ENCODE data around the gene CASP4.
"Not testable (repeated sequence)": the region's sequence is repeated elsewhere in the genome, so short reads cannot be mapped to it uniquely, and the experiment has no call there.

The CASP4 gene

DNA sequence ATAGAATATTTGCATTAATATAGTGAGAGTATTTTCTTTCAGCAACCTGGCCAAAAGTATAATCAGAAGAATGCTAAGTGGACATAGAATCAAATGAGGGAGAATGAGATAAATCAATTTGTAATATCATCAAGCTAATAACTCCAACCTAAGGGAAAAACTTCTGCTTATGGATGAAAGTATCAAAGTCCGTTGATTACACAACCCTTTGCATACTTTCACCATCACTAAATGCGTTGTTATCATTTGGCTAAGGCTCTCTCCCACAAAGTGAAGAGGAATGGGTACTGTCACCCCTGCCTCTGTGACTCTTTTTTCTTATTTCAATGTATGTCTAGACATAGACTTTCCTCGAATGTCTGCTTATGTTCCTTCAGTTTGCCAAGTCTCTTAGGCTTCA lies 16.4 kb upstream of the CASP4 start:
- Histone ChIP-seq H3K27ac (ENCODE audit: low read length) (no peak overlapping the region), H3K36me3 (ENCODE audit: insufficient read depth, low read depth, low read length) (no peaks in the 10 kb centered on the region), H3K9ac (ENCODE audit: low read depth, low read length) (no peak overlapping the region), H3K4me3 (ENCODE audit: low read length) (no peak overlapping the region), H3K27me3 (ENCODE audit: insufficient read depth, low read length) (no peaks in the 10 kb centered on the region), H3K9me3 (ENCODE audit: insufficient read depth, low read depth, low read length) (no peaks in the 10 kb centered on the region), H3K4me1 (ENCODE audit: insufficient read depth, low read length) (no peaks in the 10 kb centered on the region)

DNA sequence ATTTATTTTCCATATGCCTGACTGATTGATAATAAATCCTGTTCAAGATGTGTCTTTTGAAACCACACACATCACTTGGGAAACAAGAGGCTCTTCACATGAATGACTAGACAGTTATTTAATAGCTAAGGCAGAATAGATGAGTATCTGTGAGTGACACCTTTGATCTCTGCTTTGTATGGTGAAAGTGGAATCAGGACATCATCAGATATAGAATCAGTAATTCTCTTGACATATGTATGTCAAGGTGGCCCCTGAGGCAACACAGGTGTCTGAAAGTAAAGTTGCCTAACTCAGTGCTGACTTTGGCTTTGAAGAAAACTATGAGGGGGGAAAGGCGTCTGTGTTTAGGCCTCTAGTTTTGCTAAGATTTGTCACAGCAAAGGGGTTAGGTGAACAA lies 11.5 kb upstream of the CASP4 start:
- H3K9me3 ChIP-seq (ENCODE audit: insufficient read depth, low read depth, low read length), result no peaks in the 10 kb centered on the region
- H3K9ac ChIP-seq (ENCODE audit: low read depth, low read length), result no peak overlapping the region
- H3K4me3 ChIP-seq (ENCODE audit: low read length), result no peak overlapping the region
- H3K27me3 ChIP-seq (ENCODE audit: insufficient read depth, low read length), result no peaks in the 10 kb centered on the region
- H3K4me1 ChIP-seq (ENCODE audit: insufficient read depth, low read length), result no peaks in the 10 kb centered on the region
- no peak overlapping the region for H3K27ac ChIP-seq (ENCODE audit: low read length)
- no peaks in the 10 kb centered on the region for H3K36me3 ChIP-seq (ENCODE audit: insufficient read depth, low read depth, low read length)

DNA sequence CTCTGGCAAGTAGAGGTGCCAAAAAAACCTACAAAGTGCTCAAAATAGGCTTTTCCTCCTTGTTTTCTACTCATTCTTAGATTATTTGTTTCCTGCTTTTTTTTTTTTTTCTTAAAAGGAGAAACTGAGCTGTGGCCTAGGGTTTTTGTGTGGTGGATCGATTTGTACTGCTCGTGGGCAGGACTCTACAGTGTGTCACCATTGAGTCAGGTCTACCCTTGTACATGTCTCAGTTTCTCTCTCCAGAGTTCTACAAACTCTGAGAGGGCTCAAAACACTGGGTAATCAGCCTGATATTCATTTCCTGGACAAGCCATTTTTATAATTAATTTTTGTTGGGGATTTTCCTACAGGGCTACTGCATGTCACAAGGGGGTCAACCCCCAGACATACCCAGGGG lies 5.2 kb upstream of the CASP4 start:
- Histone ChIP-seq H3K27ac (ENCODE audit: low read length) (no peak overlapping the region), H3K27me3 (ENCODE audit: insufficient read depth, low read length) (no peaks in the 10 kb centered on the region), H3K4me1 (ENCODE audit: insufficient read depth, low read length) (no peaks in the 10 kb centered on the region; the same call in 1 of the 2 replicates), H3K9me3 (ENCODE audit: insufficient read depth, low read depth, low read length) (peaks cover 15% of the 10 kb centered on the region), H3K9ac (ENCODE audit: low read depth, low read length) (no peak overlapping the region), H3K36me3 (ENCODE audit: insufficient read depth, low read depth, low read length) (no peaks in the 10 kb centered on the region), H3K4me3 (ENCODE audit: low read length) (no peak overlapping the region)

DNA sequence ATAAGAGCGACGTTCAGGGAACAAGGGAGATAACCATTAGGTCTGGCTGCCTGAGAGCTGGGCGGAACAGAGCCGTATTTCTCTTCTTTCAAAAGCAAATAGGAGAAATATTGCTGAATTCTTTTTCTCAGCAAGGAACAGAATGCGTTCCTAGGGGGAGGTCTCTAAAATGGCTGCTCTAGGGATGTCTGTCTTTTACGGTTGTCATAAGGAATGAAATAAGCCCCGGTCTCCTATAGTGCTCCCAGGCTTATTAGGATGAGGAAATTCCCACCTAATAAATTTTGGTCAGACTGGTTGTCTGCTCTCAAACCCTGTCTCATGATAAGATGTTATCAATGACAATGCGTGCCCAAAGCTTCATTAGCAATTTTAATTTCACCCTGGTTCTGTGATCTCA lies 4.5 kb upstream of the CASP4 start:
- H3K9me3 ChIP-seq (ENCODE audit: insufficient read depth, low read depth, low read length), result peaks cover 15% of the 10 kb centered on the region
- H3K4me3 ChIP-seq (ENCODE audit: low read length); H3K9ac ChIP-seq (ENCODE audit: low read depth, low read length); H3K27ac ChIP-seq (ENCODE audit: low read length); H3K27me3 ChIP-seq (ENCODE audit: insufficient read depth, low read length); H3K36me3 ChIP-seq (ENCODE audit: insufficient read depth, low read depth, low read length); H3K4me1 ChIP-seq (ENCODE audit: insufficient read depth, low read length): not testable (repeated sequence)

DNA sequence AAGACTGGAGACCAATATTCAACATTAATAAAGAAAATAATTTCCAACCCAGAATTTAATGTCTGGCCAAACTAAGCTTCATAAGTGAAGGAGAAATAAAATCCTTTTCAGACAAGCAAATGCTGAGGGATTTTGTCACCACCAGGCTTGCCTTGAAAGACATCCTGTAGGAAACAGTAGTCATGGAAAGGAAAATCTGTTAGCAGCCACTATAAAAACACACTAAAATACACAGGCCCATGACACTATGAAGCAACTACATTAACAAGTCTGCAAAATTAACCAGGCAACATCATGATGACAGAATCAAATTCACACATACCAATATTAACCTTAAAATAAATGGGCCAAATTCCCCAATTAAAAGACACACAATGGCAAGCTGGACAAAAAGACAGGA lies 2.4 kb upstream of the CASP4 start:
- Histone ChIP-seq H3K4me1 (ENCODE audit: insufficient read depth, low read length) (no peaks in the 10 kb centered on the region; the same call in 1 of the 2 replicates), H3K4me3 (ENCODE audit: low read length) (no peak overlapping the region), H3K9me3 (ENCODE audit: insufficient read depth, low read depth, low read length) (peaks cover 15% of the 10 kb centered on the region), H3K36me3 (ENCODE audit: insufficient read depth, low read depth, low read length) (no peaks in the 10 kb centered on the region), H3K27ac (ENCODE audit: low read length) (no peak overlapping the region), H3K27me3 (ENCODE audit: insufficient read depth, low read length) (no peaks in the 10 kb centered on the region), H3K9ac (ENCODE audit: low read depth, low read length) (no peak overlapping the region)

DNA sequence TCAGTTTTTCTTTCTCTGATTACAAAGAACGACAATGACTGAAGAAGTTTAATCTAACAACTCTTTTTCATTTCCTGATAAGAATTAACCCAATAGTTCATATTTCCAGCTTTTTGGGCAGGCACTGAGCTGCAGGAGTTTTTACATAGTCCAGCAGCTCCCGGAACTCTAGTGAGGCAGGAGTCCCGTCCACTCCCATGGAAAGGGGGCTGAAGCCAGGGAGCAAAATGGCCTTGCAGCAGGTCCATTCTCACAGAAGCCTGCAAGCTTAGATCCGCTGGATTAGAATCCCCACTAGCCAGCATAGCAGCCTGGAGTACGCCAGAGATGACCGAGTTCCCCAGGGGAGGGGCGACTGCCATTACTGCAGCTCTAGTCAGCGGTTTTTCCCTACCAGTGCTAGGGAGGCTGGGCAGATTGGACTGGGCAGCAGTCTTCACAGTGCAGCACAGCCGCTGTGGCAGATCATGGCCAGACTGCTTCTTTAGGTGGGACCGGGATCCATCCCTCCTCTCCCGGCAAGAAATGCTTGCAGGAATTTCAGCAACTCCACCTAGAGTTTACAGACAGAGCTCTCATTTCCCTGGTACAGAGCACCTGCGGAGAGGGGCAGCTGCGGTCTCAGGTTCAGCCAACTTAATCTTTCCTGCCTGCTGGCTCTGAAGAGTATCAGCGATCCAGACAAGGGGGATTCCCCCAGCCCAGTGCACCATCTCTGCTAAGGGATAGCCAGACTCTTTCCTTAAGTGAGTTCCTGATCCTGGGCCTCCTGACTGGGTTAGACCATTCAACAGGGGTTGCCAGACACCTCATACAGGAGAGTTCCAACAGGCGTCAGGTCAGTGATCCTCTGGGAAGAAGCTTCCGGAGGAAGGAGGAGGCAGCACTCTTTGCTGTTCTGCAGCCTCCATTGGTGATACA lies 742 bp upstream of the CASP4 start:
- Histone ChIP-seq H3K9me3 (ENCODE audit: insufficient read depth, low read depth, low read length) (peaks cover 18% of the 10 kb centered on the region), H3K27me3 (ENCODE audit: insufficient read depth, low read length) (no peaks in the 10 kb centered on the region), H3K27ac (ENCODE audit: low read length) (peak overlapping the region; percentile 19), H3K4me3 (ENCODE audit: low read length) (no peak overlapping the region), H3K9ac (ENCODE audit: low read depth, low read length) (no peak overlapping the region), H3K4me1 (ENCODE audit: insufficient read depth, low read length) (no peaks in the 10 kb centered on the region; the same call in 1 of the 2 replicates), H3K36me3 (ENCODE audit: insufficient read depth, low read depth, low read length) (no peaks in the 10 kb centered on the region)

DNA sequence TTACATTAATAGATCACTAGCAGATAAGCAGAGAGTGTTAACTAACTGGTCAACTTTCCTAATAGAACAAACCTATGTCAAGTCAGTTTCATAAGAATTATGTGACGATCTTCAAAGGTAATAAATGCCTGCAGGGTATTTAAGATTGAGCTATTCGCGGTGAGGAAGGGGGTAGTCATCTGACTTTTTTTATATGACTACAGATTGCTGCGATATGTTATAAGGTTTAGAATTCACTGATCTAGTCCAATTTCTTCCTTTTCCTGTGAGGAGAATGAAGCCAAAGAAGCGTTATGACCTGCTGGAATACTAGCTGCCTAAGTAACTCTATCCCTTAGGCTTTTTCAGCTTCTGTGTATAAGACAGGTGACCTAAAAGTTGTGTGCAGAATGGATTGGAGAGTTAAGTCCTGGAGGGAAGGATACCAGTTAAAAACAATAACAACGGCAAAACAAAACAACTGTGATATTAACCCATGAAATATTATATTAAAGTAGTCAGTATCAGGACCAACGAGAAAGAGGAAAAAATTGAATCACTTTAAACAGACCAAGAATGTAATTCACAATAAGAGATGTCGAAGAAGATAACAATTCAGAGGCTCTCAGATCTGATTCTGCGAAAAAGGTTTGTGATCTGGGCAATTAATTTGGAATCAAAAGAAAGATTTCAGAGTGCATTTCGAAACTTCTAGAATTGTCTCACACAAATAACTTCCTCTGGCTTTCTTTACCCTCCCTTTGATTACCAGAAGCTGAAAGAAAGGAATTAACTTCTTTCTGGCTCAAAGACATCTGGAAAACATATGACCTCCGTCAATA lies 630 bp downstream of the CASP4 start:
- Histone ChIP-seq H3K27ac (ENCODE audit: low read length) (no peak overlapping the region), H3K36me3 (ENCODE audit: insufficient read depth, low read depth, low read length) (no peaks in the 10 kb centered on the region), H3K9me3 (ENCODE audit: insufficient read depth, low read depth, low read length) (peaks cover 8% of the 10 kb centered on the region), H3K4me3 (ENCODE audit: low read length) (no peak overlapping the region), H3K4me1 (ENCODE audit: insufficient read depth, low read length) (no peaks in the 10 kb centered on the region; the same call in 1 of the 2 replicates), H3K27me3 (ENCODE audit: insufficient read depth, low read length) (no peaks in the 10 kb centered on the region), H3K9ac (ENCODE audit: low read depth, low read length) (no peak overlapping the region)

DNA sequence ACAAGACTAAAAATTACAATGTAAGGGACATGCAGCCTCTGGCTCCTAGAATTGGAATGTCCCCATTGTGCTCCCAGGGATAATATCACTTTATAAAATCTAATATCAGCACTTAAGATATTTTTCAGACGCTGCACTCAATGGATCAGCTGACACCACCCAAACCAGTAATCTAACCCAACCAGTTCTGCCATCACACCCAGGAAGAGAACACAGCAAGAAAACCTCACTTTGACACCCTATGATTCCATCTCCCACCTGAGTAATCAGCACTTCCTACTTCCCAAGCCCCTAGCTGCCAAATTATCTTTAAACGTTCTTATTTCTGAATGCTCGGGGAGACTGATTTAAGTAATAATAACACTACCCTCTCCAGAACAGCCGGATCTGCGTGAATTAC lies 2.6 kb downstream of the CASP4 start:
- Histone ChIP-seq H3K4me1 (ENCODE audit: insufficient read depth, low read length) (no peaks in the 10 kb centered on the region; the same call in 1 of the 2 replicates), H3K9ac (ENCODE audit: low read depth, low read length) (no peak overlapping the region), H3K4me3 (ENCODE audit: low read length) (no peak overlapping the region), H3K9me3 (ENCODE audit: insufficient read depth, low read depth, low read length) (peaks cover 8% of the 10 kb centered on the region), H3K36me3 (ENCODE audit: insufficient read depth, low read depth, low read length) (no peaks in the 10 kb centered on the region), H3K27ac (ENCODE audit: low read length) (no peak overlapping the region), H3K27me3 (ENCODE audit: insufficient read depth, low read length) (no peaks in the 10 kb centered on the region)

DNA sequence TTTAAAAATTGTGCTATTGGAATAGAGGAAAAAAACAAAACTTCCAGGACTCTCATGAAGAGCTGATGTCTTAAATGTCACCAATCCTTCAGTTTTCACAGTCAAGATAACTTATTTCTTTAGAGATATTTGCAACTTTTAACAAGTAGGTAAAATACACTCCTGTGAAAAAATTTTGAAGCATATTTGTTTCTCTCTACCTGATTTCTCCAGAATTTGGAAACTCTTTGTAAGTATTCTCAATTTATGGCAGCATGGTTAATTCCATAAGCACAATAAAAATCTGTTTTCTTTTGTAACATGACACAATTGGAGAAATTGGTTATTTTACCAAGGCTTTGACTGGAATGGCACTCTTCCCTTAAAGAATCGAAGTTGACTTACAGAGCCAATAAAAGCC lies 4.1 kb downstream of the CASP4 start:
- Histone ChIP-seq H3K9ac (ENCODE audit: low read depth, low read length) (no peak overlapping the region), H3K36me3 (ENCODE audit: insufficient read depth, low read depth, low read length) (no peaks in the 10 kb centered on the region), H3K4me3 (ENCODE audit: low read length) (no peak overlapping the region), H3K27me3 (ENCODE audit: insufficient read depth, low read length) (no peaks in the 10 kb centered on the region), H3K9me3 (ENCODE audit: insufficient read depth, low read depth, low read length) (peaks cover 8% of the 10 kb centered on the region), H3K27ac (ENCODE audit: low read length) (no peak overlapping the region), H3K4me1 (ENCODE audit: insufficient read depth, low read length) (no peaks in the 10 kb centered on the region; the same call in 1 of the 2 replicates)

DNA sequence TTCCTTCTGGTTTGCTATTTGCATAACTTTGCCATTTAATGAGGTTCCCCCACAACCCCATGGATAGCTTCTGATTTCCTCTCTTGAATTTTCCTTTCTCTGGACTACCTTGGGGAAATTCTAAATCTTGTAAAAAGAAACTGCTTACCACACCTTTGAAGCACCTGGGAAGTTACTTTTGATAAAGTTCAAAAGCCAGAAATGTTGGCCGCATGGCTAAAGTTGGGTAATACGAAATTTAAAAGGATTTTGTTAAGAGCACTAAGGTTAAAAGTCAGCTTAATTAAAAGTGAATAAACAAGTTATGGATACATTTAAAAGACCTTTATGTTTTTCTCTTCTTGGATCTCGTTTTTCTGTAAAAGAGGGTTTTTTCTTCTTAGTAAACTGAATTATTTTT lies 5.5 kb downstream of the CASP4 start:
- H3K9ac ChIP-seq (ENCODE audit: low read depth, low read length), result no peak overlapping the region
- H3K4me3 ChIP-seq (ENCODE audit: low read length), result no peak overlapping the region
- no peak overlapping the region for H3K27ac ChIP-seq (ENCODE audit: low read length)
- no peaks in the 10 kb centered on the region for H3K4me1 ChIP-seq (ENCODE audit: insufficient read depth, low read length)
- peaks cover 8% of the 10 kb centered on the region for H3K9me3 ChIP-seq (ENCODE audit: insufficient read depth, low read depth, low read length)
- no peaks in the 10 kb centered on the region for H3K36me3 ChIP-seq (ENCODE audit: insufficient read depth, low read depth, low read length)
- no peaks in the 10 kb centered on the region for H3K27me3 ChIP-seq (ENCODE audit: insufficient read depth, low read length)

DNA sequence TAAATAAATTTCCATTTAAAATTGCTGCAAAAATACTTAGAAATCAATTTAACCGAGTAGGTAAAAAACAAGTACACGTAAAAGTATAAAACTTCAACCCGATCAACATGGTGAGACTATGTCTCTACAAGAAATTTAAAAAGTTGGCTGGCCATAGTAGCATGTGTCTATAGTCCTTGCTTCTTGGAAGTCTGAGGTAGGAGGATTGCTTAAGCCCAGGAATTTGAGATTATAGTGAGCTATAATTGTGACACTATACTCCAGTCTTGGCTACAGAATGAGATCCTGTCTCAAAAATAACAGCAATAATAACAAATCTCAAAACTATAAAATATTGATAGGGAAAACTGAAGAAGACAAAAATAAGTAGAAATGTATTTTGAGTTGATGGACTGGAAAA lies 11.1 kb downstream of the CASP4 start:
- Histone ChIP-seq H3K4me1 (ENCODE audit: insufficient read depth, low read length) (no peaks in the 10 kb centered on the region), H3K27ac (ENCODE audit: low read length) (no peak overlapping the region), H3K36me3 (ENCODE audit: insufficient read depth, low read depth, low read length) (no peaks in the 10 kb centered on the region), H3K27me3 (ENCODE audit: insufficient read depth, low read length) (no peaks in the 10 kb centered on the region), H3K9me3 (ENCODE audit: insufficient read depth, low read depth, low read length) (no peaks in the 10 kb centered on the region), H3K4me3 (ENCODE audit: low read length) (no peak overlapping the region), H3K9ac (ENCODE audit: low read depth, low read length) (no peak overlapping the region)

DNA sequence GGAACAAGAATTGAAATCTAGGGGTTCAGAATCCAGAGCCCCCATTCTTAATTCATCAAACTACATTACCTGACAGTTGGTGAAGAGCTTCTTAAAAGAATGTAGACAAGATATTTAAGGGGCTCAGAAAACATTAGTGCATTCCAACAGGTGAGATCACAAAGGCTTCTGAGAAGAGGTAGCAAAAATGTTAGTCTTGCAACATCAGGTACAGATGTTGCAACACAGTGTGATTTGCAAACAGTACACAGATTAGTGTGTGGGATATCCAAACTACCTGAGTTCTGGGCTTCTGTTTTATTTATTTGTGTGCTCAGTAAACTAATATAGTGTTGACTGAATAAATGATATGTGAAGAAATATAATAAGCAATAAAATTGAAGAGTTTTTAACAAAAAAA lies 11.8 kb downstream of the CASP4 start:
- Histone ChIP-seq H3K4me3 (ENCODE audit: low read length) (no peak overlapping the region), H3K9me3 (ENCODE audit: insufficient read depth, low read depth, low read length) (no peaks in the 10 kb centered on the region), H3K4me1 (ENCODE audit: insufficient read depth, low read length) (no peaks in the 10 kb centered on the region), H3K27ac (ENCODE audit: low read length) (no peak overlapping the region), H3K9ac (ENCODE audit: low read depth, low read length) (no peak overlapping the region), H3K27me3 (ENCODE audit: insufficient read depth, low read length) (no peaks in the 10 kb centered on the region), H3K36me3 (ENCODE audit: insufficient read depth, low read depth, low read length) (no peaks in the 10 kb centered on the region)

Data from iPS-20b (cell line).